ENCODE measurements around the gene CDHR2. TPM values are rescaled to one million over a fixed set of nuclear protein-coding genes. Genes with fewer than 3 reads are reported as not detected.

CDHR2 gene
- total RNA-seq, 1 experiment from 2014 or later = 0.10 TPM

DNA sequence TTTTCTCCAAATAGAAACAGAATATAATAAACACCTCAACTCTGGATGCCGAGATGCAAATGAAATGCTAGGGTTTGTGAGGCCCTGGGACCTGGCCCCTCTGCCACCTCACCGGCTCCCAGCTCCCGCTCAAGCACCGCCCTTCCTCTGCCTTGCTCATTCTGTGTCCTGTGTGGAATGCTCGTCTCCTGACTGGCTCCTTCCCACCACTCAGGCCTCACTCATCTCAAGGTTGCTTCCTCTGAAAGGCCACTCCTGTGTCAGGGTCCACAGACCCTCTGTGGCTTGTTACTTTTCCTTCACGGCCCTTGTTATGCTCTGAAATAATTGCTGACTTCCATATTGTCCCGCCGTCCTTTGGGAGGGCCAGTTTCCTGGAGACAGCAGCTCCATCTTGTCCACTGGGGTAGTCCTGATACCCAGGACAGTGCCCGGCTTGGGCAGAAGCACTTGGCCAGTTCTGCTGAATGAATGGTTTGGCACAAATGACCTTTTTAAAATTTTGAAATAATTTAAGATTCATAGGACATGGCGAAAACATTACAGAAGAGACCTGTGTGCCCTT is 27.4 kb upstream of the CDHR2 start:
- POLR2A ChIA-PET = no interaction called here
- no peaks in the 10 kb centered on the region for H3K4me1 ChIP-seq (ENCODE audit: control insufficient read depth in 1 of 2, insufficient read depth in 2 of 2, low read length in 2 of 2)
- H4K20me1 ChIP-seq (ENCODE audit: insufficient read depth) = no peaks in the 10 kb centered on the region
- RAD21 ChIA-PET (ENCODE audit: low non-redundant PET in 1 of 2, low total read pairs in 2 of 2, uncharacterized antibody in 2 of 2, unreplicated experiment in 2 of 2) = no interaction called here
- no peak overlapping the region for H3K4me2 ChIP-seq (ENCODE audit: low read length)
- intact Hi-C loops (cut with micrococcal nuclease) = no loop called here
- no TSS peak for BruUV-seq (replicated peaks)
- TF ChIP-seq RAD21 (IDR thresholded peaks at IDR 0.05; ENCODE audit: low read depth) (no peak), CBX3 (IDR thresholded peaks at IDR 0.05; ENCODE audit: low read depth) (no peak), POLR2AphosphoS5 (IDR thresholded peaks at IDR 0.05; ENCODE audit: low read depth, low read length) (no peak), EGR1 (IDR thresholded peaks at IDR 0.05; ENCODE audit: low read depth) (no peak), ZNF274 (IDR thresholded peaks at IDR 0.05; ENCODE audit: low read depth, low read length) (no peak), CEBPB (IDR thresholded peaks at IDR 0.05; ENCODE audit: low read depth) (no peak), TCF7L2 (IDR thresholded peaks at IDR 0.05; ENCODE audit: borderline replicate concordance, extremely low read depth, insufficient read depth, insufficient read length) (no peak), EZH2phosphoT487 (IDR thresholded peaks at IDR 0.05; ENCODE audit: borderline replicate concordance) (no peak), JUND (IDR thresholded peaks at IDR 0.05) (no peak)
- TF ChIP-seq, protein P1, sequence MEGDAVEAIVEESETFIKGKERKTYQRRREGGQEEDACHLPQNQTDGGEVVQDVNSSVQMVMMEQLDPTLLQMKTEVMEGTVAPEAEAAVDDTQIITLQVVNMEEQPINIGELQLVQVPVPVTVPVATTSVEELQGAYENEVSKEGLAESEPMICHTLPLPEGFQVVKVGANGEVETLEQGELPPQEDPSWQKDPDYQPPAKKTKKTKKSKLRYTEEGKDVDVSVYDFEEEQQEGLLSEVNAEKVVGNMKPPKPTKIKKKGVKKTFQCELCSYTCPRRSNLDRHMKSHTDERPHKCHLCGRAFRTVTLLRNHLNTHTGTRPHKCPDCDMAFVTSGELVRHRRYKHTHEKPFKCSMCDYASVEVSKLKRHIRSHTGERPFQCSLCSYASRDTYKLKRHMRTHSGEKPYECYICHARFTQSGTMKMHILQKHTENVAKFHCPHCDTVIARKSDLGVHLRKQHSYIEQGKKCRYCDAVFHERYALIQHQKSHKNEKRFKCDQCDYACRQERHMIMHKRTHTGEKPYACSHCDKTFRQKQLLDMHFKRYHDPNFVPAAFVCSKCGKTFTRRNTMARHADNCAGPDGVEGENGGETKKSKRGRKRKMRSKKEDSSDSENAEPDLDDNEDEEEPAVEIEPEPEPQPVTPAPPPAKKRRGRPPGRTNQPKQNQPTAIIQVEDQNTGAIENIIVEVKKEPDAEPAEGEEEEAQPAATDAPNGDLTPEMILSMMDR (IDR thresholded peaks at IDR 0.05 in 2 of 3, conservative IDR thresholded peaks at IDR 0.05 in 1 of 3; ENCODE audit: borderline replicate concordance in 1 of 3, insufficient read depth in 1 of 3, low read depth in 2 of 3, low read length in 2 of 3) = no peak
- no peaks in the 10 kb centered on the region for H3K27me3 ChIP-seq (ENCODE audit: insufficient read depth, low read length)
- DNase-seq (ENCODE audit: low read depth, low spot score) (no peak), ATAC-seq (no peak)
- H2AFZ ChIP-seq (ENCODE audit: low read depth, low read length, poor library complexity, severe bottlenecking) = no peak overlapping the region
- H3K4me3 ChIP-seq (replicated peaks in 1 of 2; ENCODE audit: low read depth in 1 of 2, low read length in 2 of 2) = no peak overlapping the region
- no peaks in the 10 kb centered on the region for H3K36me3 ChIP-seq (ENCODE audit: control insufficient read depth in 1 of 2, insufficient read depth in 2 of 2, low read length in 2 of 2)
- no peaks in the 10 kb centered on the region for H3K9me2 ChIP-seq (ENCODE audit: insufficient read depth)
- CTCF ChIA-PET = no interaction called here
- H3K9ac ChIP-seq (ENCODE audit: low read length) = no peak overlapping the region
- H3K9me3 ChIP-seq (ENCODE audit: control insufficient read depth in 1 of 2, insufficient read depth in 1 of 2, low read depth in 1 of 2, low read length in 2 of 2) = no peaks in the 10 kb centered on the region
- no peak overlapping the region for H3K27ac ChIP-seq (ENCODE audit: low read depth, low read length)
- no peaks in the 10 kb centered on the region for H3K79me2 ChIP-seq (ENCODE audit: insufficient read depth, low read length)

Measured in HCT116 (cell line).